ENCODE data around the gene ESF1. TPM values are rescaled to one million over a fixed set of nuclear protein-coding genes. Genes with fewer than 3 reads are reported as not detected.

Gene ESF1
- total and polyA plus RNA-seq, 11 donors: 8.9 to 19.0 (median 14.0) TPM

- intact Hi-C loops (cut with DNase I): loop anchor here in 5 of 10 donors (5.0 to 10.0 kb wide), 5 partner anchors 120 to 233 kb away; no protein-coding TSS in a partner anchor
- ATAC-seq: no peak
- Histone ChIP-seq H3K27me3 (no peaks in the 10 kb centered on the region), H3K27ac (no peak overlapping the region), H3K4me1 (peaks cover 0 to 6% (median 0%) of the 10 kb centered on the region in 12 donors), H3K36me3 (peaks cover 0 to under 1% (median 0%) of the 10 kb centered on the region in 9 donors), H3K9me3 (peaks cover 0 to 10% (median 0%) of the 10 kb centered on the region in 12 donors), H3K4me3 (no peak overlapping the region)
- DNase-seq: no peak
- 92 to 96% (median 96%) methylated on average over 3 of the region's 3 CpGs for WGBS, 4 donors
- TF ChIP-seq POLR2A (IDR thresholded peaks at IDR 0.05) (no peak), CTCF (IDR thresholded peaks at IDR 0.05) (no peak)
Measured at GRCh38 chr20:13824459-13824858, 39.7 kb upstream of the ESF1 start.

- Histone ChIP-seq H3K27me3 (no peaks in the 10 kb centered on the region), H3K4me1 (peaks cover 0 to 6% (median 0%) of the 10 kb centered on the region in 12 donors), H3K36me3 (peaks cover 0 to 21% (median 14%) of the 10 kb centered on the region in 9 donors), H3K4me3 (no peak overlapping the region), H3K9me3 (peaks cover 0 to 10% (median 0%) of the 10 kb centered on the region in 12 donors), H3K27ac (no peak overlapping the region)
- intact Hi-C loops (cut with DNase I): loop anchor here in 6 of 10 donors (2.0 to 10.0 kb wide), 6 partner anchors 122 to 235 kb away; no protein-coding TSS in a partner anchor
- ATAC-seq: no peak
- WGBS, 4 donors: 52 to 75% (median 58%) methylated on average over 2 of the region's 2 CpGs
- TF ChIP-seq POLR2A (IDR thresholded peaks at IDR 0.05) (no peak), CTCF (IDR thresholded peaks at IDR 0.05) (no peak)
- DNase-seq: no peak
Measured at GRCh38 chr20:13822459-13822858, 37.7 kb upstream of the ESF1 start.

- Histone ChIP-seq H3K9me3 (peaks cover 0 to 10% (median 0%) of the 10 kb centered on the region in 12 donors), H3K27me3 (no peaks in the 10 kb centered on the region), H3K27ac (no peak overlapping the region), H3K4me1 (peaks cover 0 to 6% (median 0%) of the 10 kb centered on the region in 12 donors), H3K36me3 (peaks cover 0 to 26% (median 20%) of the 10 kb centered on the region in 9 donors), H3K4me3 (no peak overlapping the region)
- WGBS, 4 donors: 90 to 91% (median 90%) methylated on average over 7 of the region's 7 CpGs
- intact Hi-C loops (cut with DNase I): loop anchor here in 8 of 10 donors (2.0 to 10.0 kb wide), 6 partner anchors 123 to 235 kb away; no protein-coding TSS in a partner anchor
- TF ChIP-seq CTCF (IDR thresholded peaks at IDR 0.05) (no peak), POLR2A (IDR thresholded peaks at IDR 0.05) (no peak)
- DNase-seq: no peak
- no peak for ATAC-seq
Measured at GRCh38 chr20:13821876-13822275, 37.2 kb upstream of the ESF1 start.

- intact Hi-C loops (cut with DNase I): loop anchor here in 8 of 10 donors (1.0 to 10.0 kb wide), 7 partner anchors 125 to 237 kb away; no protein-coding TSS in a partner anchor
- Histone ChIP-seq H3K4me1 (no peaks in the 10 kb centered on the region), H3K9me3 (peaks cover 0 to 10% (median 0%) of the 10 kb centered on the region in 12 donors), H3K27ac (no peak overlapping the region), H3K27me3 (no peaks in the 10 kb centered on the region), H3K36me3 (peaks cover 0 to 44% (median 38%) of the 10 kb centered on the region in 9 donors), H3K4me3 (no peak overlapping the region)
- 30 to 40% (median 32%) methylated on average over 5 of the region's 5 CpGs for WGBS, 4 donors
- TF ChIP-seq CTCF (IDR thresholded peaks at IDR 0.05) (peak; percentile 43 to 77 (median 65)), POLR2A (IDR thresholded peaks at IDR 0.05) (no peak)
- ATAC-seq (peak in 3 of 4 donors; percentile 56 to 66 (median 60)), DNase-seq (peak in 1 of 5 donors; percentile 44)
Measured at GRCh38 chr20:13819885-13820645, 35.3 kb upstream of the ESF1 start.
